ENCODE results near the gene CISD1. TPM values are rescaled to one million over a fixed set of nuclear protein-coding genes. Genes with fewer than 3 reads are reported as not detected.

Gene CISD1
- total RNA-seq, 2 donors from 2014 or later = 34.5 to 37.7 TPM

DNA sequence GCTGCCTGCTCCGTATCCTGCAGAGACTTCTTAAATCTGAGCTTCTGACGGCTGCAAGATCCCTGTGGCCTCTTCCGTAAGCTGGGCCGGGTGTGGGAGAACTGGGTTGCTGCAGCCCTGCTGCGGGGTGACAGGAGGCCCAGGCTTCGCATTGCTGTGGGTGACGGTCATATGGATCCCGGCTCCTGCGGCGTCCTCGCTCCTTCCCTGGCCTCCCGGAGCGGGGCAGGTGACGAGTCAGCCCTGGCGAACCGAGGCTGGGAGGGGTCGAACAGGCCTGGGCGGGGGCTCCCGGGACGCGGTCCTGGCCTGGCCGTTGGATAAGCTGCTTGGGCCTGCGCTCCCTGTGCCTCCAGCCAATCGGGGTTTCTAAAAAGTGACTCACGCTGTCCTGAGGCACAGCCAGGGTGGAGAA lies 58.0 kb downstream of the CISD1 start:
- Mint-ChIP-seq H3K27me3 (ENCODE audit: low read depth) (no peaks in the 10 kb centered on the region), H3K9me3 (peaks cover 0 to 2% of the 10 kb centered on the region in 2 donors), H3K36me3 (ENCODE audit: insufficient read depth in 2 of 2) (no peaks in the 10 kb centered on the region), H3K4me3 (no peak overlapping the region), H3K27ac (no peak overlapping the region), H3K4me1 (ENCODE audit: low read depth) (peaks cover 9% of the 10 kb centered on the region)
- ATAC-seq (replicated peaks in 1 of 2) = no peak
- DNase-seq = no peak

- Mint-ChIP-seq H3K27ac (no peak overlapping the region), H3K36me3 (ENCODE audit: insufficient read depth in 2 of 2) (no peaks in the 10 kb centered on the region), H3K4me3 (no peak overlapping the region), H3K4me1 (ENCODE audit: low read depth) (no peaks in the 10 kb centered on the region), H3K27me3 (ENCODE audit: low read depth) (no peaks in the 10 kb centered on the region), H3K9me3 (peaks cover 0 to 2% of the 10 kb centered on the region in 2 donors)
- no peak for DNase-seq
- no peak for ATAC-seq (replicated peaks in 1 of 2)
These were observed 59.3 kb downstream of the CISD1 start for GRCh38 chr10:58328233-58328632.

DNA sequence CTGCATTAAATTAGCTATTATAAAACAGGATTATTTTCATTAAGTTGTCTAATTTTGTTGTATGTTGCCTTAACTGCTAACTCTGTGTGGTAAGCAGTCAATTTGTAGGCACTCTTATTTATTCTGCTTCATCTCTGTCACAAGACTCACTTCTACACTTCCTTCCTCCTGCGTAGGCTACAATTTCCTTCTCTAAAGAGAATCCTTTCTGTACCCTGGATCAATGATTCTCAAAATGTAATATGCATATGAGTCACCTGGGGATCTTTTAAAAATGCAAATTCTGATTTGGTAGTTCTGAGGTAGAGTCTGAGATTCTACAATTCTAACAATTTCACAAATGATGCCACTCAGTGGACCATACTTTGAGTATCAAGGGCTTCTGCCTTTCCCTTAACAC lies 61.5 kb downstream of the CISD1 start:
- Mint-ChIP-seq H3K36me3 (ENCODE audit: insufficient read depth in 2 of 2) (peaks cover under 1% of the 10 kb centered on the region in 2 donors), H3K27ac (no peak overlapping the region), H3K27me3 (ENCODE audit: low read depth) (no peaks in the 10 kb centered on the region), H3K9me3 (peaks cover 0 to 2% of the 10 kb centered on the region in 2 donors), H3K4me3 (no peak overlapping the region), H3K4me1 (ENCODE audit: low read depth) (peaks cover 9% of the 10 kb centered on the region)
- ATAC-seq (replicated peaks in 1 of 2) = no peak
- no peak for DNase-seq

DNA sequence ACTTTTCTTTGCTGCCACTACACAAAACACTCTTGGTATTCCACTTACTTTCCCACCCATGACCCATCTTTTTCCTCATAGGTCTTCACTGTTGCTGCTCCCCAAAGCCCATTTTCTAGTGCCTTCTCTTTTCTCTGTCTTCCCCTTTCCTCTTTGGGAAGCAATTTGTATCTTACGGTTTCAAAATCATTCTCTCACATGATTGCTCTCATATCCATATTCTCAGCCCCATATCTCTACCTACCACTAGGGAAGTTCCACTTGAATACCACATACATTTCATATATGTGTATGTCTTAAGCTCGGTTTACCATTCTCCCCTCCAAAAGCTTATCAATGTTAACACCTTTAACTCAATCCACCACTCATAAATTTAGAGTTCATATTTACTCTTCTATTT lies 62.7 kb downstream of the CISD1 start:
- peaks cover 4 to 6% of the 10 kb centered on the region in 2 donors for H3K36me3 Mint-ChIP-seq (ENCODE audit: insufficient read depth in 2 of 2)
- no peak overlapping the region for H3K27ac Mint-ChIP-seq
- ATAC-seq (replicated peaks in 1 of 2) = no peak
- H3K9me3 Mint-ChIP-seq = peaks cover 0 to 2% of the 10 kb centered on the region in 2 donors
- DNase-seq = no peak
- no peaks in the 10 kb centered on the region for H3K27me3 Mint-ChIP-seq (ENCODE audit: low read depth)
- H3K4me3 Mint-ChIP-seq = no peak overlapping the region
- H3K4me1 Mint-ChIP-seq (ENCODE audit: low read depth) = peaks cover 21% of the 10 kb centered on the region

GRCh38 chr10:58334817-58335305 lies 65.9 kb downstream of the CISD1 start, which contains the start of gene UBE2D1:
Gene UBE2D1, plus strand, starts transcription at chr10:58335006. Its CDS starts 196 bp downstream, at chr10:58335202.
- H3K9me3 Mint-ChIP-seq = peaks cover 0 to 2% of the 10 kb centered on the region in 2 donors
- peak; percentile 94 to 95 for ATAC-seq (replicated peaks in 1 of 2)
- H3K27ac Mint-ChIP-seq = peak within 1 kb of the TSS; percentile 97
- H3K4me3 Mint-ChIP-seq = peak within 1 kb of the TSS; percentile 99 to 100
- no peaks in the 10 kb centered on the region for H3K27me3 Mint-ChIP-seq (ENCODE audit: low read depth)
- DNase-seq = peak; percentile 86 to 87
- peaks cover 42% of the 10 kb centered on the region for H3K4me1 Mint-ChIP-seq (ENCODE audit: low read depth)
- peaks cover 4 to 9% of the 10 kb centered on the region in 2 donors for H3K36me3 Mint-ChIP-seq (ENCODE audit: insufficient read depth in 2 of 2)

DNA sequence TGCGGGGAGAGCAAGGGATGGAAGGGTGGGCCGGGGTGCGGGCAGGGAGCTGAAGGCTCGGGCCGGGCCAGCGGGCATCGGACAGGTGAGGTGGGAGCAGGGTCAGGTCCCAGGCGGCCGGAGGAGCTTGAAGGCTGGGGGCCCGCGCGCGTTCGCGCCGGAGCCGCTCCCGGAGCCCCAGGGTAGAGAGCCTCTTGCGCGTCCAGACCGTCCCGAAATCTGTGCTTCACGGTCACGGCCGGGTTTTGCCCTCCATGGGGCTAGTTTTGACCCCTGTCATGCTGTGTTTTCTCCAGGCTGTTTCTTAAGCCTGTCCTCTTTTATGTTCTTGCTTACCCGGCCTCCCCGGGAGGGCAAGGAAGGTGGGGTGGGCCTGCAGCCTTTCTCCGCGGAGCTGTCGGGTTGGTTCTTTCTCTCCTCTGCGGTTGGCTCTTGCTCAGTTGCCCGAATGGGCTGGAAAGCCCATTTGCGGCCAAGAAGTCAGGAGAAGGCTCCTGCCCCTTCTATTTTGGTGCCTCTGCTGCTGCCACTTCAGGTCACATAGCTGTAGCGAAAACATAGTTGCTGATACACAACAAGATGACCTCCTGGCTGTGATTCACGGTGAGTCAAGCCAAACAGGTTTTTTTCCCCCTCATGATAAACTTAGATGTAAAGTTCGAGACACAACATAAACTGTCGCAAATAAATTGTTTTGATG lies 66.5 kb downstream of the CISD1 start:
- DNase-seq (peak; percentile 26 to 38), ATAC-seq (replicated peaks in 1 of 2) (peak; percentile 49 to 51)
- H3K4me1 Mint-ChIP-seq (ENCODE audit: low read depth) = peaks cover 45% of the 10 kb centered on the region
- H3K27me3 Mint-ChIP-seq (ENCODE audit: low read depth) = no peaks in the 10 kb centered on the region
- H3K36me3 Mint-ChIP-seq (ENCODE audit: insufficient read depth in 2 of 2) = peaks cover 4 to 9% of the 10 kb centered on the region in 2 donors
- peak overlapping the region; percentile 99 to 100 for H3K4me3 Mint-ChIP-seq
- H3K27ac Mint-ChIP-seq = peak overlapping the region; percentile 97
- peaks cover 0 to 2% of the 10 kb centered on the region in 2 donors for H3K9me3 Mint-ChIP-seq

DNA sequence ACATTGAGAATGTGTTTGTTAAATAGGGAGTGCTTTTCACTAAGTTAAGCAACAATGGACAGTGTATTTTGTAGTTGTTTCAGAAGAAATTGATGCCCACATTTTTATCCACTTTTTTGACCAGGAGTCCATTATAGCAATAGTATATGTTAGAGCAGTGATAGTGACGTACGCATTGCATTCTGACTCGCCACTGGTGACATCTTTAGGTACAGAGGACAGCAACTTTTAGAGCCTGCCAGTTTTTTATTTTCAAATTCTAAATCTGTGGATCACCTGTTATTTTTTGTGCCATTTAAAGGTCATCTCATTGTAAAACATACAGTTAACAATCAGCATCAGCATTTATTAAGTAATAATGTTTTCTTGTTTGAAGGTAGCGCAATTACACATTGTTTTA lies 67.3 kb downstream of the CISD1 start:
- H3K36me3 Mint-ChIP-seq (ENCODE audit: insufficient read depth in 2 of 2) = peaks cover 4 to 9% of the 10 kb centered on the region in 2 donors
- H3K27me3 Mint-ChIP-seq (ENCODE audit: low read depth) = no peaks in the 10 kb centered on the region
- H3K4me1 Mint-ChIP-seq (ENCODE audit: low read depth) = peaks cover 53% of the 10 kb centered on the region
- peaks cover 0 to 2% of the 10 kb centered on the region in 2 donors for H3K9me3 Mint-ChIP-seq
- H3K27ac Mint-ChIP-seq = peak overlapping the region; percentile 97
- ATAC-seq (replicated peaks in 1 of 2) (no peak), DNase-seq (no peak)
- peak overlapping the region; percentile 99 to 100 for H3K4me3 Mint-ChIP-seq

Other genes starting within 250 kb of the CISD1 start
- gene IPMK, start 1.3 kb upstream of the CISD1 start, total RNA-seq = 1 to 10 TPM; 7.1 to 8.3 TPM
- gene UBE2D1, start 65.8 kb downstream of the CISD1 start, total RNA-seq = 10 to 100 TPM; 10.5 to 12.1 TPM
- 10 to 100 TPM; 72.4 to 89.8 TPM for gene TFAM, start 116.2 kb downstream of the CISD1 start, total RNA-seq
- not detected for gene BICC1, start 243.7 kb downstream of the CISD1 start, total RNA-seq

All from activated T-cell treated with anti-CD3 and anti-CD28 coated beads, Interleukin-2, amount 50 U/mL, for 72 hours (primary cell).